Kidney epithelial cell (primary cell): ENCODE measurements around the gene UNC13B. TPM values are rescaled to one million over a fixed set of nuclear protein-coding genes. Genes with fewer than 3 reads are reported as not detected.

Experiments
- DNase-seq: peaks from one replicate; pipeline ENCODE4 v3.0.0-alpha.2; 2010; ENCODE audit warnings: low read depth
- H3K27me3 ChIP-seq: 2 replicates; pipeline ENCODE4 v1.6.0; 2011; ENCODE audit warnings: low read length; ENCODE audit not compliant: control insufficient read depth, insufficient read depth
- H3K36me3 ChIP-seq: 2 replicates; pipeline ENCODE4 v1.5.1; 2011; ENCODE audit warnings: low read length; ENCODE audit not compliant: control insufficient read depth, insufficient read depth
- H3K4me3 ChIP-seq: 2 replicates; pipeline ENCODE4 v1.5.1; 2011; ENCODE audit warnings: low read depth, mild to moderate bottlenecking, control low read depth, low read length
- CTCF ChIP-seq: IDR thresholded peaks from 2 replicates; pipeline ENCODE4 v1.5.1; 2011; ENCODE audit warnings: mild to moderate bottlenecking, moderate library complexity, low read length, control low read depth, inconsistent platforms; ENCODE audit not compliant: insufficient read depth, poor library complexity, severe bottlenecking
- total RNA-seq: library from RNA; depleted of rRNA; stranded (reverse); fragments of >200 nt; gene quantifications from 2 replicates; pipeline ENCODE4 v1.2.3, GENCODE V29; 2015

UNC13B gene
- total RNA-seq, 1 donor from 2014 or later, result 30.0 TPM

GRCh38 chr9:35431467-35431866 is 269.7 kb downstream of the UNC13B start:
- Histone ChIP-seq H3K4me3 (no peak overlapping the region), H3K36me3 (no peaks in the 10 kb centered on the region), H3K27me3 (no peaks in the 10 kb centered on the region)
- no peak for TF ChIP-seq CTCF
- no peak for DNase-seq

- no peak for TF ChIP-seq CTCF
- no peak for DNase-seq
Observed at GRCh38 chr9:35432076-35432475, 270.3 kb downstream of the UNC13B start.

GRCh38 chr9:35436933-35437332 is 275.1 kb downstream of the UNC13B start:
- H3K36me3 ChIP-seq, result no peaks in the 10 kb centered on the region
- H3K4me3 ChIP-seq, result no peak overlapping the region
- no peaks in the 10 kb centered on the region for H3K27me3 ChIP-seq
- no peak for DNase-seq
- no peak for TF ChIP-seq CTCF

More at GRCh38 chr9:35432076-35432475, 270.3 kb downstream of the UNC13B start:
- no peak overlapping the region for H3K4me3 ChIP-seq
- no peaks in the 10 kb centered on the region for H3K36me3 ChIP-seq
- no peaks in the 10 kb centered on the region for H3K27me3 ChIP-seq

- no peak overlapping the region for H3K4me3 ChIP-seq
- no peaks in the 10 kb centered on the region for H3K36me3 ChIP-seq
- TF ChIP-seq CTCF, result no peak
- no peak for DNase-seq
- H3K27me3 ChIP-seq, result no peaks in the 10 kb centered on the region
Observed at GRCh38 chr9:35446012-35446411, 284.2 kb downstream of the UNC13B start.

GRCh38 chr9:35448496-35448895 is 286.7 kb downstream of the UNC13B start:
- no peaks in the 10 kb centered on the region for H3K36me3 ChIP-seq
- H3K27me3 ChIP-seq, result no peaks in the 10 kb centered on the region
- TF ChIP-seq CTCF, result no peak
- no peak overlapping the region for H3K4me3 ChIP-seq
- no peak for DNase-seq

GRCh38 chr9:35452481-35452880 is 290.7 kb downstream of the UNC13B start:
- no peak for DNase-seq
- Histone ChIP-seq H3K27me3 (no peaks in the 10 kb centered on the region), H3K36me3 (no peaks in the 10 kb centered on the region), H3K4me3 (no peak overlapping the region)
- TF ChIP-seq CTCF, result peak; percentile 2
